ENCODE results near the gene RBKS.
A peak's percentile ranks its signal among the peaks of the same experiment; 100 is the strongest.
"Not testable (repeated sequence)": the region's sequence is repeated elsewhere in the genome, so short reads cannot be mapped to it uniquely, and the experiment has no call there.

The RBKS gene

GRCh38 chr2:27798948-27799645, 91.1 kb downstream of the RBKS start:
- no peak for DNase-seq (ENCODE audit: low read depth)

- DNase-seq (ENCODE audit: low read depth), result no peak
These were observed 91.7 kb downstream of the RBKS start for GRCh38 chr2:27798486-27798885.

GRCh38 chr2:27797841-27798240, 92.3 kb downstream of the RBKS start:
- no peak for DNase-seq (ENCODE audit: low read depth)

GRCh38 chr2:27796791-27797765, 93.1 kb downstream of the RBKS start:
- no peak for DNase-seq (ENCODE audit: low read depth)

GRCh38 chr2:27795868-27796277, 94.3 kb downstream of the RBKS start:
- no peak for DNase-seq (ENCODE audit: low read depth)

- no peak for DNase-seq (ENCODE audit: low read depth)
These were observed 94.9 kb downstream of the RBKS start for GRCh38 chr2:27795093-27795834.

- DNase-seq (ENCODE audit: low read depth), result no peak
These were observed 97.4 kb downstream of the RBKS start for GRCh38 chr2:27792759-27793158.

- DNase-seq (ENCODE audit: low read depth), result no peak
These were observed 99.4 kb downstream of the RBKS start for GRCh38 chr2:27790796-27791195.

GRCh38 chr2:27782701-27783100, 107.5 kb downstream of the RBKS start:
- no peak for DNase-seq (ENCODE audit: low read depth)

GRCh38 chr2:27781496-27781895, 108.7 kb downstream of the RBKS start:
- DNase-seq (ENCODE audit: low read depth), result no peak

- DNase-seq (ENCODE audit: low read depth), result no peak
These were observed 110.7 kb downstream of the RBKS start for GRCh38 chr2:27779417-27780055.

- DNase-seq (ENCODE audit: low read depth), result no peak
These were observed 113.5 kb downstream of the RBKS start for GRCh38 chr2:27776696-27777095.

GRCh38 chr2:27776097-27776496, 114.1 kb downstream of the RBKS start:
- no peak for DNase-seq (ENCODE audit: low read depth)

- DNase-seq (ENCODE audit: low read depth), result no peak
These were observed 116.2 kb downstream of the RBKS start for GRCh38 chr2:27773959-27774358.

GRCh38 chr2:27772804-27773203, 117.4 kb downstream of the RBKS start:
- DNase-seq (ENCODE audit: low read depth), result no peak

- DNase-seq (ENCODE audit: low read depth), result peak; percentile 88
These were observed 118.4 kb downstream of the RBKS start, which contains the start of gene MRPL33 for GRCh38 chr2:27771548-27772335. MRPL33 (plus strand) TSS chr2:27771719; CDS start chr2:27771778, 59 bp downstream.

GRCh38 chr2:27771202-27771547, 119.0 kb downstream of the RBKS start:
- no peak for DNase-seq (ENCODE audit: low read depth)

GRCh38 chr2:27766287-27766661, 123.9 kb downstream of the RBKS start:
- DNase-seq (ENCODE audit: low read depth), result no peak

- DNase-seq (ENCODE audit: low read depth), result peak; percentile 16
These were observed 124.4 kb downstream of the RBKS start for GRCh38 chr2:27765621-27766286.

GRCh38 chr2:27764526-27764925, 125.7 kb downstream of the RBKS start:
- not testable (repeated sequence) for DNase-seq (ENCODE audit: low read depth)

GRCh38 chr2:27763907-27764267, 126.3 kb downstream of the RBKS start:
- DNase-seq (ENCODE audit: low read depth), result no peak

Measured in stimulated activated CD8-positive, alpha-beta memory T cell treated with anti-CD3 and anti-CD28 coated beads, Interleukin-7, amount 100 ng/mL, for 24 hours (primary cell).